Epithelial cell of proximal tubule (primary cell): ENCODE measurements around the gene ZNF728. TPM values are rescaled to one million over a fixed set of nuclear protein-coding genes. Genes with fewer than 3 reads are reported as not detected.
"Not testable (repeated sequence)": the region's sequence is repeated elsewhere in the genome, so short reads cannot be mapped to it uniquely, and the experiment has no call there.

ENCODE experiments used
- DNase-seq: peaks from one replicate; pipeline ENCODE4 v3.0.0-alpha.2; 2011; ENCODE audit warnings: low read depth
- H3K4me3 ChIP-seq: 2 replicates; pipeline ENCODE4 v1.5.1; 2011; ENCODE audit warnings: low read depth, mild to moderate bottlenecking, low read length
- total RNA-seq: library from RNA; depleted of rRNA; stranded (reverse); fragments of >200 nt; gene quantifications from 2 replicates; pipeline ENCODE4 v1.2.3, GENCODE V29; 2015
- TF ChIP-seq, protein P1 (sequence below): conservative IDR thresholded peaks from 2 replicates; pipeline ENCODE4 v1.5.1; 2012; ENCODE audit warnings: low read depth, mild to moderate bottlenecking, low read length

The ZNF728 gene
- total RNA-seq, result not detected in 2 replicates

DNA sequence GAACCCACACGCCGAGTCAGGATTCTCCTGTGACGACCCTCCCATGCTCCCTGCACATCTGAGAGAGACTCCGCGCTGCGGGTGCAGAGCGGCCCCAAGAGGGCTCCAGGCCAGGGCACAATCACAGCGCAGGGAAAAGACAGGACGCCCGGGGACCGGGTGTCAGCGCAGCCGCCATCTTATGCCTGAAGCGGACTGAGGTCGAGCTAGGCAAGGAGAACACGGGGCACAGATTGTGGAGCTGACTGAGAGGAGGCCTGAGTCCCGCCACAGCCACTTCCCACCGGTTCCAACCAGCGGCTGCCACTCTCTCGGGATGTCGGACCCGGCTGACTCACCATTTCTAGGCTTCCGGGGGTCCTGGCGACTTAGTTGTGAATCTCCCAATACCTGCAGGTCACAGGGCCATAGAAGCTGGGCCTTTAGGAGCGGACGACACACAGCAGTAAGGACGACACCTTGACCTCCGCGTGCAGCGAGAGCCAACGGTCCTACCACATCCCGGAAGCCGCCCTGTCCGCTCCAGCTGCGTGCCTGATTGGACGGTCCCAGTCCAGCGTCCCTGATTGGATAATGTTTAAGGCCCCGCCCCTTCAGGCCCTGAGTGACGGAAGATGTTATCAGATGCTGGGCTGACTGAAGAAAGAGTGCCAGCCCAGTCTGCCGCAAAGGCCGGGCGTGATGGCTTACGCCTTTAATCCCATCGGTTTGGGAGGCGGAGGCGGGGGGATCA lies at the start of gene ZNF728:
ZNF728 (minus strand) TSS at position 487 of the 733 bp plus-strand sequence; CDS start at position 341, 146 bp downstream.
- no peak for DNase-seq
- TF ChIP-seq, protein P1, sequence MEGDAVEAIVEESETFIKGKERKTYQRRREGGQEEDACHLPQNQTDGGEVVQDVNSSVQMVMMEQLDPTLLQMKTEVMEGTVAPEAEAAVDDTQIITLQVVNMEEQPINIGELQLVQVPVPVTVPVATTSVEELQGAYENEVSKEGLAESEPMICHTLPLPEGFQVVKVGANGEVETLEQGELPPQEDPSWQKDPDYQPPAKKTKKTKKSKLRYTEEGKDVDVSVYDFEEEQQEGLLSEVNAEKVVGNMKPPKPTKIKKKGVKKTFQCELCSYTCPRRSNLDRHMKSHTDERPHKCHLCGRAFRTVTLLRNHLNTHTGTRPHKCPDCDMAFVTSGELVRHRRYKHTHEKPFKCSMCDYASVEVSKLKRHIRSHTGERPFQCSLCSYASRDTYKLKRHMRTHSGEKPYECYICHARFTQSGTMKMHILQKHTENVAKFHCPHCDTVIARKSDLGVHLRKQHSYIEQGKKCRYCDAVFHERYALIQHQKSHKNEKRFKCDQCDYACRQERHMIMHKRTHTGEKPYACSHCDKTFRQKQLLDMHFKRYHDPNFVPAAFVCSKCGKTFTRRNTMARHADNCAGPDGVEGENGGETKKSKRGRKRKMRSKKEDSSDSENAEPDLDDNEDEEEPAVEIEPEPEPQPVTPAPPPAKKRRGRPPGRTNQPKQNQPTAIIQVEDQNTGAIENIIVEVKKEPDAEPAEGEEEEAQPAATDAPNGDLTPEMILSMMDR, result no peak
- H3K4me3 ChIP-seq, result no peak within 1 kb of the TSS

DNA sequence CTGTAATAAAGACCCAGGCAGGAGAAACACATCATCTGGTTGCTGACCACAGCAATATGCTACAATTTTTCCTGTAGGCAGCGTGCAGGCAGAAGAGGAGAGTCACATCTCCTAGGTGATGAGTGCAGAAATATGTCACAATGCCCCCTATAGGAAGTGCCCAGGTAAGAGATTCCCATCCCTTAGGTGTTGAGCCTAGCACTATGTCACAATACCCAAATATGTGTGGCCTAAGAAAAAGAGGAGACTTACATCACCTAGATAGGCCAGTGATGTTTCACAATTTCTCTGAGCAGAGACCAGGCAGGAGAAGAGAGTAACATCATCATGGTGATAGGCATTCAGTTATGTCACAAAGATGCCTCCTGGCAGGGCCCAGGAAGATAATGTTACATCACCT lies 49.4 kb upstream of the ZNF728 start:
- H3K4me3 ChIP-seq, result no peak overlapping the region
- DNase-seq, result no peak
- TF ChIP-seq, protein P1, result no peak

DNA sequence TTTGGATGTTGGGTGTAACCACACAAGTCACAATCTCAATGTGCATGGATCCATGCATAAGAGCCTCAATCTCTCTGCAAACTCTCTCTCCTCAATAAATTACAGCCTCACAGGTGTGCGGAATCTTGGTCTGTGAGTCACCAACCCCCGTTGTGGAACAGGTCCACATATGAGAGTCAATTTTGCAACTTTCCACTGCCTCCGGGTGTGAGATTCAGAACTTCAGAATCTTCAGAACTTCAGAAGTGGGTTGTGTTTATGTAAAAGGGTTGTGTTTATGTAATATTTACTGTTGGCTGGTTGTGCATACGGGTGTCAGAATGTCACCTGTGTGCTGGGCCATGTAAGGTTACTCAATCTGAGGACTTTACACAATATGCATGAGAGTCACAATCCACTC lies 46.3 kb upstream of the ZNF728 start:
- H3K4me3 ChIP-seq, result no peak overlapping the region
- TF ChIP-seq, protein P1, result no peak
- no peak for DNase-seq

DNA sequence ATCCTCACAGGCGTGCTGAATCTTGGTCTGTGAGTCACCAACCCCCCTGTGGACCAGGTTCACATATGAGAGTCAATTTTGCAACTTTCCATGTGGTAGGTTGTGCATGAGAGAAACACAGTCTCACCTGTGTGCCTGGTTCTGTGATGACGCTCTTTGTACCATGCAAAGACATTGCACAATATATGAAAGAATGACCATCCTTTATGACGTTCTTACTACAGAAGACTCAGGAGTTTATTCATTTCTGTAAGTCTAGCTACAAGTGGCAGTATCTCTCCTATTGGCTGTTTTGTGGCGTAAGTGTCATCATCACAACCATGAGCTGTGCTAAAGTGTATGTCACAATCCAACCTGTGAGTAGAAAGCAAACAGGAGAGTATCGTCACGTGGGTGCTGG lies 43.8 kb upstream of the ZNF728 start:
- H3K4me3 ChIP-seq, result no peak overlapping the region
- no peak for DNase-seq
- TF ChIP-seq, protein P1, result no peak

DNA sequence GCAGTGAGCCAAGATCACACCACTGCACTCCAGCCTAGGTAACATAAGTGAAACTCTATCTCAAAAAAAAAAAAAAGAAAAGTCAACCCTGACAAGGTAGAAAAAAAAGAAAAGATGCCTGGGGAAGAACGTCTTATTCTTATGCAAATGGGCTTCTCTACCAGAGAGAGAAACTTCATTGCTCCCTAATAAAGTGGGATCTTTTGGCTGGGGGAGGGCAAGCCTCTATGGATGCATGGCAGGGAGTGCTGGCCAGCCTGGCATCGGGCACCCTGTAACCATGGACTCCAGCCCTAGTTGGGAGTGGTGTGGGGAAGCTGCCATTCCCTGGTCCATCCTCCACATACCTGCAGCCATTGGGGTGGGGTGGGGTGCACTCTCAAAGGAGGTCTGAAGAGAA lies 30.7 kb upstream of the ZNF728 start:
- no peak for DNase-seq
- TF ChIP-seq, protein P1, result no peak
- no peak overlapping the region for H3K4me3 ChIP-seq

DNA sequence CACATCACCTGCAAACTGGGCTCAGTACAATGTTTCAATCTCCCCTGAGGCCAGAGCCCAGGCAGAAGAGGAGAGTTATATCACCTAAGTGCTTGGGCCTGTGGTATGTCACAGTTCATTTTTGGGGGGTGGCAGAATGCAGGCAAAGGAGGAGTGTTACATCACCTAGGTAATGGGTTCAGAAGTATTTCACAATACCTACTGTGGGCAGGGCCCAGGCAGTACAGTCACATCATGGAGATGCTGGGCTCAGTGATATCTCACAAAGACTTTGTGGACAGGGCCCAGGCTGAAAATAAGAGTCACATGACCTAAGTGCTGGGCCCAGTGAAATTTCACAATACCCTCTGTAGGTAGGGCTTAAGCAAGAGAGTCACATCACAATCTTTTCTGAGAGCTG lies 12.7 kb upstream of the ZNF728 start:
- DNase-seq, result no peak
- no peak overlapping the region for H3K4me3 ChIP-seq
- TF ChIP-seq, protein P1, result no peak

DNA sequence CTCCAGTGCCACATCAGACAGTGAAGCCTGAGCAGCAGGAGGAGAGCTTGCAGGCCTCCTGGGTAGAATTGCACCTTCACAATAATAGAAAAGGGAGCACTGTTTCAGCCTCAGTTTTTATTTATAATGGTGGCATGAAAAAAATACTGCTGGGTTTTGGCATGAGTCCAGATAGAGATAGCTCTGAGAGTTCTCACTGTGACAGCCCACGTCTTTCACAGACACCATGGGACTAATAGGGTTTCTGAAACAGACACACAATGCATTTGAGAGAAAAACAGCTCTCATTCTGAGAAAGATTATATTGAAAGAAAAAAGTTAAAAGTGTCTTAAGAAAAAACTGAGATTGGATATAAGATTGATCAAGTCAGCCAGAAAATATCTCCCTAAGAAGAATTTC lies 8.0 kb downstream of the ZNF728 start:
- DNase-seq, H3K4me3 ChIP-seq: not testable (repeated sequence)
